CD4-positive, alpha-beta T cell treated with Interleukin-4 for 1 hour (primary cell): ENCODE measurements around the gene POU6F2.
"Not testable (repeated sequence)": the region's sequence is repeated elsewhere in the genome, so short reads cannot be mapped to it uniquely, and the experiment has no call there.

ENCODE experiments used
- DNase-seq, 2 donors: peaks; one replicate each; pipeline ENCODE4 v3.0.0-alpha.2; 2020 to 2022

Gene POU6F2

GRCh38 chr7:39367943-39368342, 390.2 kb downstream of the POU6F2 start:
- DNase-seq: no peak

GRCh38 chr7:39372383-39372782, 394.7 kb downstream of the POU6F2 start:
- no peak for DNase-seq

- DNase-seq: no peak
Measured at GRCh38 chr7:39374436-39375040, 396.8 kb downstream of the POU6F2 start.

- DNase-seq: no peak
Measured at GRCh38 chr7:39375047-39375873, 397.6 kb downstream of the POU6F2 start.

- DNase-seq: no peak
Measured at GRCh38 chr7:39375874-39376190, 398.1 kb downstream of the POU6F2 start.

- not testable (repeated sequence) for DNase-seq
Measured at GRCh38 chr7:39376881-39377280, 399.2 kb downstream of the POU6F2 start.

GRCh38 chr7:39379416-39379815, 401.7 kb downstream of the POU6F2 start:
- no peak for DNase-seq

GRCh38 chr7:39383136-39383535, 405.4 kb downstream of the POU6F2 start:
- no peak for DNase-seq

GRCh38 chr7:39384386-39384785, 406.7 kb downstream of the POU6F2 start:
- no peak for DNase-seq

- no peak for DNase-seq
Measured at GRCh38 chr7:39386718-39387117, 409.0 kb downstream of the POU6F2 start.

- DNase-seq: no peak
Measured at GRCh38 chr7:39392151-39392550, 414.4 kb downstream of the POU6F2 start.

- no peak for DNase-seq
Measured at GRCh38 chr7:39394105-39394680, 416.5 kb downstream of the POU6F2 start.

- no peak for DNase-seq
Measured at GRCh38 chr7:39399458-39399857, 421.7 kb downstream of the POU6F2 start.

GRCh38 chr7:39399986-39400385, 422.3 kb downstream of the POU6F2 start:
- no peak for DNase-seq

GRCh38 chr7:39400836-39401235, 423.1 kb downstream of the POU6F2 start:
- no peak for DNase-seq

- no peak for DNase-seq
Measured at GRCh38 chr7:39402034-39402433, 424.3 kb downstream of the POU6F2 start.

- no peak for DNase-seq
Measured at GRCh38 chr7:39404907-39405306, 427.2 kb downstream of the POU6F2 start.

- no peak for DNase-seq
Measured at GRCh38 chr7:39405581-39405980, 427.9 kb downstream of the POU6F2 start.

- DNase-seq: no peak
Measured at GRCh38 chr7:39406467-39406866, 428.8 kb downstream of the POU6F2 start.

GRCh38 chr7:39407137-39407536, 429.4 kb downstream of the POU6F2 start:
- DNase-seq: no peak

GRCh38 chr7:39407723-39408122, 430.0 kb downstream of the POU6F2 start:
- no peak for DNase-seq

GRCh38 chr7:39408906-39409305, 431.2 kb downstream of the POU6F2 start:
- DNase-seq: no peak

- no peak for DNase-seq
Measured at GRCh38 chr7:39410582-39410981, 432.9 kb downstream of the POU6F2 start.

GRCh38 chr7:39413636-39414223, 436.0 kb downstream of the POU6F2 start:
- no peak for DNase-seq
